ENCODE results near the gene KIAA0040. TPM values are rescaled to one million over a fixed set of nuclear protein-coding genes. Genes with fewer than 3 reads are reported as not detected.

The KIAA0040 gene
- total RNA-seq, 4 donors from 2014 or later = 12.3 to 22.1 (median 16.3) TPM

DNA sequence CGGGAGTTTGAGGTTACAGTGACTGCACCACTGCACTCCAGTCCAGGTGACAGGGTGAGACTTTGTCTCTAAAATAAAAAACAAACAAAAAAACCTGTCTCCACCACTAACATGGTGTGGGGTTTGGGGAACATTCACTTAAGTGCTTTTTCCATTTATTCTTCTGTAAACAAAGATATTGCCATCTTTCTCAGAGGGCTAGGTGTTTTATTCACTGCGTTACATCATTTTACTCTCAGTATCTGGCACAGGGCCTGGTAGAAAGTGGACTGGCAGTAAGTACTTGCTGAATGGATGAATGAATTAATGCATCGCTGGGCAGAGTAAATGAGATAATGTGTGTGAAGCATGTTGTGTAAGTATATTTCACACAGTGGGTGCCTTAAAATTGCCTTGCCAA, 20.1 kb downstream of the KIAA0040 start:
- Histone ChIP-seq H3K36me3 (no peaks in the 10 kb centered on the region), H3K27ac (no peak overlapping the region), H3K4me3 (no peak overlapping the region), H3K27me3 (no peaks in the 10 kb centered on the region), H3K9me3 (no peaks in the 10 kb centered on the region), H3K4me1 (no peaks in the 10 kb centered on the region)
- DNase-seq = no peak
- intact Hi-C loops (cut with DNase I; ENCODE audit: low total_unique reads) = no loop called here
- no peak for TF ChIP-seq POLR2A (IDR thresholded peaks at IDR 0.05)
- TF ChIP-seq, protein P1, sequence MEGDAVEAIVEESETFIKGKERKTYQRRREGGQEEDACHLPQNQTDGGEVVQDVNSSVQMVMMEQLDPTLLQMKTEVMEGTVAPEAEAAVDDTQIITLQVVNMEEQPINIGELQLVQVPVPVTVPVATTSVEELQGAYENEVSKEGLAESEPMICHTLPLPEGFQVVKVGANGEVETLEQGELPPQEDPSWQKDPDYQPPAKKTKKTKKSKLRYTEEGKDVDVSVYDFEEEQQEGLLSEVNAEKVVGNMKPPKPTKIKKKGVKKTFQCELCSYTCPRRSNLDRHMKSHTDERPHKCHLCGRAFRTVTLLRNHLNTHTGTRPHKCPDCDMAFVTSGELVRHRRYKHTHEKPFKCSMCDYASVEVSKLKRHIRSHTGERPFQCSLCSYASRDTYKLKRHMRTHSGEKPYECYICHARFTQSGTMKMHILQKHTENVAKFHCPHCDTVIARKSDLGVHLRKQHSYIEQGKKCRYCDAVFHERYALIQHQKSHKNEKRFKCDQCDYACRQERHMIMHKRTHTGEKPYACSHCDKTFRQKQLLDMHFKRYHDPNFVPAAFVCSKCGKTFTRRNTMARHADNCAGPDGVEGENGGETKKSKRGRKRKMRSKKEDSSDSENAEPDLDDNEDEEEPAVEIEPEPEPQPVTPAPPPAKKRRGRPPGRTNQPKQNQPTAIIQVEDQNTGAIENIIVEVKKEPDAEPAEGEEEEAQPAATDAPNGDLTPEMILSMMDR (IDR thresholded peaks at IDR 0.05) = no peak

DNA sequence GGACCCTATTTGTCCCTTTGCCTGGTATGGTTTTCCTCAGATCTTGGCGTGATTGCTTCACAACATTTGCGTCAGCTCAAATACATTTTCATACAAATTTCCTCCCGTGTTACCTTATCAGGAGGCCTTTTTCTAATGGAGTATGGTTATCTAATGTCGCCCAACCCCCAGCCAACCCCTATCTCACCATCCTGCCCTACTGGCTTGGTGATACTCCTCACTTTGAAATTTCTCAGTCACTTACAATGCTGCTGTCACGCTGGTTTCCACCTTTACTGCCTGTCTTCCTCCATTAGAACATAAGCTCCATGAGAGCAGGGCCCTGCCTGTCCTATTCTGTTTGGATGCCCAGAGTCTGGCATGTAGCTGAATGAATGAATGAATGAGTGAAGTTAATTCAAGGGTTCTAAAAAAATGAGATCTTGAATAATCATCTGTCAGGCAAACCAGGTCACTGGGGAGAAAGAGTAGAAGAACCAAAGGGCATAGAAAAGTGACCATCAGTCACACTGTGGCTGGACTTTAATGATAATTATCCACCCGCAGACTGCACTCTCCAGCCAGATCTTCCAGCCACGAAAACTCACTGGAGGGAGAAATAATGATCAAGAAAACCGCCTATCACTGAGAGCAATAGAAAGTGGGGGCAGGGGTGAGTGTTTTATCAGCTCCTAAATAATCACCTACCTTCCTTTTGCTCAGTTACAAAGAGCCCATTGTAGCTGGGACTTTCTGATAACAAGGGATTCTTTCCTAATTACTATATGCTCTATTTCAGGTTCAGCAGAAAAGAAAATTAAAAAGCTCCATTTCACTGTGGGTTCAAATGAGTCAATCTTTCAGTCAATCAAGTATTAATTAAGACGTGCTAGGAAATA, 21.3 kb downstream of the KIAA0040 start:
- H3K27me3 ChIP-seq = no peaks in the 10 kb centered on the region
- no peaks in the 10 kb centered on the region for H3K4me1 ChIP-seq
- no peak for DNase-seq
- H3K9me3 ChIP-seq = no peaks in the 10 kb centered on the region
- no peak overlapping the region for H3K27ac ChIP-seq
- TF ChIP-seq, protein P1 (IDR thresholded peaks at IDR 0.05) = no peak
- TF ChIP-seq POLR2A (IDR thresholded peaks at IDR 0.05) = no peak
- no peak overlapping the region for H3K4me3 ChIP-seq
- intact Hi-C loops (cut with DNase I; ENCODE audit: low total_unique reads) = no loop called here
- H3K36me3 ChIP-seq = no peaks in the 10 kb centered on the region

DNA sequence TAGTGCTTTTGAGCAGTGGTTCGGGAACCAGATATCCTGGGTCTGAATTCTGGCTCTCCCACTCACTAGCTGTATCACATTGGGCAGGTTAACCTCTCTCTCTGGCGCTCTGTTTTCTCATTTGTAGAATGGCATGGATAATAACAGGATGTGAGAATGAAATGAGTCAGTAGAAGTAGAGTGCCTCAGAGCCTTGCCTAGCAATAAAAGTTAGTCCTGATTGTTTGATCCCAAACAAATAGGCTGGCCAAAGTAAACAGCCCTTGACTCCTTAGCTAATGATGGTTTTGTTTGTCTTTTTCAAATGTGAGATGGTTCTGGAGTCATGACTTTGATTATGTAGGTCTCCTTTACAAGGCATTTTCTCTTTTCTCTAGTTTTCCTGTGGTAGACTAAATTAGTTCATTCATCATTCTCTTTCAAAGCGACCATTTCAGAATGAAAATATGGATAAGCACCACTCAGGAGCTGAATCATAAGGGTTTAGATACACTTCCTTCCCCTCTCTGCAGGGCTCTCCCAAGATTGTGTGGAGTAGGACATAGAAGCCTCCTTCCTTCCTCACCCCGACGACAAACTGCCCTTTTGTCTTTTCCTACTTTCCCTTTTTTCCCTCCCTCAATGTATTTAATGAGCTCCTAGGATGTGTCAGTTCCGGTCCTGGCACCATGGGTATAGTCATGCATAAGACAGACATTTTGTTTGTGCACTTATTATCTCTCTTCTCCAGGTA, 23.1 kb downstream of the KIAA0040 start:
- H3K27ac ChIP-seq = no peak overlapping the region
- TF ChIP-seq POLR2A (IDR thresholded peaks at IDR 0.05) = no peak
- TF ChIP-seq, protein P1 (IDR thresholded peaks at IDR 0.05) = no peak
- H3K36me3 ChIP-seq = no peaks in the 10 kb centered on the region

DNA sequence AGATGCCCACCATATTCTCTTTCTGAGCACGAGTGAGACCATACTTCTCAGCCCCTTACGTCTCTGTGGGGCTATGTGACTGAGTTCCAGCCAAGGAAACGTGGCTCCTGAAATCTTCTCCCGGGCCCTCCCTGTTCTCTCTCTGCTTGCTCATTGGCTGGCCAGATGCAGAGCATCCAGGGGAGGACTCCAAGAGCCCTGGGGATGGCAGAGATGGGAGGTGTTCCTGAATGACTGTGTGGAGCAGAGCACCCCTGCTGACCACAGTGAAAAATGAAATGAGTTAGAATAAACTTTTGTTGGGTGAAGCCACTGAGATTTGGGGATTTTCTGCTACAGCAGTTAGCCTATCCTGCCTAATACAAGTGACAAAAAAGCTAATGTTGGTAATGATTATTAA, 23.8 kb downstream of the KIAA0040 start:
- TF ChIP-seq, protein P1 (IDR thresholded peaks at IDR 0.05) = no peak
- TF ChIP-seq POLR2A (IDR thresholded peaks at IDR 0.05) = no peak
- Histone ChIP-seq H3K4me1 (no peaks in the 10 kb centered on the region), H3K9me3 (no peaks in the 10 kb centered on the region), H3K27ac (no peak overlapping the region), H3K4me3 (no peak overlapping the region), H3K27me3 (no peaks in the 10 kb centered on the region), H3K36me3 (no peaks in the 10 kb centered on the region)
- intact Hi-C loops (cut with DNase I; ENCODE audit: low total_unique reads) = no loop called here
- DNase-seq = no peak

More for the DNA sequence above, 23.1 kb downstream of the KIAA0040 start:
- Histone ChIP-seq H3K27me3 (no peaks in the 10 kb centered on the region), H3K4me3 (no peak overlapping the region), H3K4me1 (no peaks in the 10 kb centered on the region), H3K9me3 (no peaks in the 10 kb centered on the region)
- DNase-seq = no peak
- intact Hi-C loops (cut with DNase I; ENCODE audit: low total_unique reads) = no loop called here

DNA sequence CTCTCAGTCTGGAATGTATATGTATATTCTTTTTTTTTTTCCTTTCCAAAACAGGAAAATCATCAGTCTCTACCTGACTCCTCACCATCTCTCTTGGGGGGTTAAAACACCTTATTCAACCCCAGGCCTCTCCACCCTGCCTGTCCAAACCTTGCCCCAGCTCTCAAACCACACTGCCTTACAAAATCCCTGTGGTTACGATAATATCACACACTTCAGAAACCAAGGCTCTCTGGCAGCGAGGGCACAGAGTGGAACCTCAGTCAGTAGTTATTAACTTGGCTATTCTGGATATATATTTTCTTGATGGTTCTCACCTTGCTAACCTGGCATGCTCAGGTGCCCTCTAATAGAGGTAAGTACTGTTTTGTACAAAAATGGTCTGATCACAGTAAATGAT, 24.7 kb downstream of the KIAA0040 start:
- TF ChIP-seq, protein P1 (IDR thresholded peaks at IDR 0.05) = no peak
- TF ChIP-seq POLR2A (IDR thresholded peaks at IDR 0.05) = no peak
- no peaks in the 10 kb centered on the region for H3K9me3 ChIP-seq
- H3K27ac ChIP-seq = no peak overlapping the region
- no peak overlapping the region for H3K4me3 ChIP-seq
- no peaks in the 10 kb centered on the region for H3K4me1 ChIP-seq
- intact Hi-C loops (cut with DNase I; ENCODE audit: low total_unique reads) = no loop called here
- DNase-seq = no peak
- no peaks in the 10 kb centered on the region for H3K27me3 ChIP-seq
- H3K36me3 ChIP-seq = no peaks in the 10 kb centered on the region
